ENCODE measurements around the gene APOM.

DNA sequence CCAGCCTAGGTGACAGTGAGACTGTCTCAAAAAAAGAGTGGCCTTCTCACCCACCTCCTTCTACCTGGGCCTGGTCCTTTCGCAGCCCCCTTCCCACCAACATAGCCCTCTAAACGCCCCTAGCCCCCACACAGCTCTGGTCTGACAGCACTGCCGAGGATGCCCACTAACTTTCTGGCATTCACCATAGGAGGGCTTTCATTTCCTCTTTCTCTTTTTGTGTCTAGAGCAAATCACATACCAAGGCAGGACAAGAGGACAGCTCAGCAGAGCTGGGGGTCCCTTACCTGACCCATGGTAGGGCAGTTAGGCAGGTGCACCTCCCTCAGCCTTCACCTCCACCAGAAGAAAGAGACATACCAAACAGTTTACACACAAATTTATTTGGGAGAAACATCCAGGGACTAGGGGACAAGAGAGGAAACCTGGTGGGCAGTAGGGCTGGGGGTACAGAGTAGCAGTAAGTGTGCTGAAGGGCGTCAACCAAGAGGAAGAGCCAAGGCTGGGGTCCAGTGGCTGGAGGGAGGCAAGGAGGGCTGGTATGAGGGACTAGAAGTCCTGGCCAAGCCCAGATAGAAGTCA, 20.7 kb downstream of the APOM start:
- TF ChIP-seq SNAI2 (CRISPR knock-in tag; IDR thresholded peaks at IDR 0.05): no peak
- TF ChIP-seq ZC3H10 (CRISPR knock-in tag; IDR thresholded peaks at IDR 0.05): no peak
- no peak for TF ChIP-seq GLIS3 (CRISPR knock-in tag; IDR thresholded peaks at IDR 0.05)
- TF ChIP-seq, protein P1, sequence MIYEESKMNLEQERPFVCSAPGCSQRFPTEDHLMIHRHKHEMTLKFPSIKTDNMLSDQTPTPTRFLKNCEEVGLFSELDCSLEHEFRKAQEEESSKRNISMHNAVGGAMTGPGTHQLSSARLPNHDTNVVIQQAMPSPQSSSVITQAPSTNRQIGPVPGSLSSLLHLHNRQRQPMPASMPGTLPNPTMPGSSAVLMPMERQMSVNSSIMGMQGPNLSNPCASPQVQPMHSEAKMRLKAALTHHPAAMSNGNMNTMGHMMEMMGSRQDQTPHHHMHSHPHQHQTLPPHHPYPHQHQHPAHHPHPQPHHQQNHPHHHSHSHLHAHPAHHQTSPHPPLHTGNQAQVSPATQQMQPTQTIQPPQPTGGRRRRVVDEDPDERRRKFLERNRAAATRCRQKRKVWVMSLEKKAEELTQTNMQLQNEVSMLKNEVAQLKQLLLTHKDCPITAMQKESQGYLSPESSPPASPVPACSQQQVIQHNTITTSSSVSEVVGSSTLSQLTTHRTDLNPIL (CRISPR knock-in tag; IDR thresholded peaks at IDR 0.05; ENCODE audit: low read depth): no peak
- no peak for TF ChIP-seq ARNTL (CRISPR knock-in tag; IDR thresholded peaks at IDR 0.05; ENCODE audit: borderline replicate concordance, low read depth)
- no peak for TF ChIP-seq RARB (CRISPR knock-in tag; IDR thresholded peaks at IDR 0.05)
- no peak for TF ChIP-seq POU6F1 (CRISPR knock-in tag; IDR thresholded peaks at IDR 0.05; ENCODE audit: borderline replicate concordance, low read depth)

Measured in SK-N-SH treated with all-trans-retinoic acid at 6 μM for 48 hours (cell line).